ENCODE measurements around the gene GSK3B.

Gene GSK3B

DNA sequence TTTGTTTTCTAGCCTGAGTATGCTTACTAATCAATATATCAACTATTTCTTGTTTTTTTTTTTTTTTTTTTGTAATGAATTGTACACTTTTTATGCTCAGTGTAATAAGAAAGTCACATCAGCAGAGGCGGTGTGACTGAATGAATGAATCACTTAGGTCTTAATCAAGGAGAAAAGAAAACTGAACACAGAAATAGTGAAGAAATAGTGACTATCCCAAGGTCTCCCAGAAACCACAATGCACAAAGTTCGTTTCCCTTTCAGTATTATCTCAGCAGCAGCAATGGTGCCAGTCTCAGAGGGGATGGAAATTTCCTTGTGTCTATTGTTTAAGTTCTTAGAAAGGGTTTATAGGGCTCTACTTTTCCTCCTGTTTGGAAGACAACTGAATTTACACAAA is 231.6 kb downstream of the GSK3B start:
- DNase-seq, result no peak
- TF ChIP-seq GATA1 (IDR thresholded peaks at IDR 0.05; ENCODE audit: low read depth, low read length), result no peak
- TF ChIP-seq POLR2A (IDR thresholded peaks at IDR 0.05; ENCODE audit: low read length), result no peak

GRCh38 chr3:119861681-119862080 is 232.6 kb downstream of the GSK3B start:
- no peak for DNase-seq
- TF ChIP-seq GATA1 (IDR thresholded peaks at IDR 0.05; ENCODE audit: low read depth, low read length), result no peak
- TF ChIP-seq POLR2A (IDR thresholded peaks at IDR 0.05; ENCODE audit: low read length), result no peak

DNA sequence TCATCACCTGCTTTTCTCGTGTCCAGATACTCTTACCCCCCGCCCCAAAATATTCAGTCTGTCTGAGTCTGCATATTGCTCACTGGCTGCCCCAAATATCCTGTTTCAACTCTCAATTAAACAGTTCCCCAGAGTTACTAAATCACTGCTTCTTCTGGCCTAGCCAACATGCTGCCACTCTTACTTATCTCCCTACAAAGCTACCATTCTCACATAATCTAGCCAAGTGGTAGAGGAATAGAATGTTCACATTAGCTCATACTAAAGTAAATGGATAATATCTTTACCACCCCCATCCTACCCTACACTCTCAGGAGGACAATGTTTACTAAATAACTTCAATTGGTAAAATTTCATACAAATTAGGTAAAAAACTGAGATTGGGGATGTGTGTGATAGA is 234.5 kb downstream of the GSK3B start:
- no peak for TF ChIP-seq POLR2A (IDR thresholded peaks at IDR 0.05; ENCODE audit: low read length)
- TF ChIP-seq GATA1 (IDR thresholded peaks at IDR 0.05; ENCODE audit: low read depth, low read length), result no peak

DNA sequence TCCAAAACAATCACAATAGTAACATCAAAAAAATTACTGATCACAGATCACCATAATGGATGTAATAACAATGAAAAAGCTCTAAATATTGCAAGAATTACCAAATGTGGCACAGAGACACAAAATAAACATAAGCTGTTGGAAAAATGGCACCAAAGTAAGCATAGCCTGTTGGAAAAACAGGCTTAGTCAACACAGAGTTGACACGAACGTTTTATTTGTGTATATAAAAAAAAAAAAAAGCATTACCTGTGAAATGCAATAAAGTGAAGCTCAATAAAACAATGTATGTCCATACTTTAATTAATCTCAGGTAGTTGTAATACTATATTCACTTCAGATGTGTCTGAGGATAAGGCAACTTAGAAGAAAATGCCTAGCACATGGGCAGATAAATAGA is 235.3 kb downstream of the GSK3B start:
- no peak for DNase-seq
- no peak for TF ChIP-seq POLR2A (IDR thresholded peaks at IDR 0.05; ENCODE audit: low read length)
- TF ChIP-seq GATA1 (IDR thresholded peaks at IDR 0.05; ENCODE audit: low read depth, low read length), result no peak

More for the DNA sequence above, 234.5 kb downstream of the GSK3B start:
- DNase-seq, result no peak

GRCh38 chr3:119856695-119857094 is 237.6 kb downstream of the GSK3B start:
- no peak for TF ChIP-seq GATA1 (IDR thresholded peaks at IDR 0.05; ENCODE audit: low read depth, low read length)
- no peak for TF ChIP-seq POLR2A (IDR thresholded peaks at IDR 0.05; ENCODE audit: low read length)
- DNase-seq, result no peak

DNA sequence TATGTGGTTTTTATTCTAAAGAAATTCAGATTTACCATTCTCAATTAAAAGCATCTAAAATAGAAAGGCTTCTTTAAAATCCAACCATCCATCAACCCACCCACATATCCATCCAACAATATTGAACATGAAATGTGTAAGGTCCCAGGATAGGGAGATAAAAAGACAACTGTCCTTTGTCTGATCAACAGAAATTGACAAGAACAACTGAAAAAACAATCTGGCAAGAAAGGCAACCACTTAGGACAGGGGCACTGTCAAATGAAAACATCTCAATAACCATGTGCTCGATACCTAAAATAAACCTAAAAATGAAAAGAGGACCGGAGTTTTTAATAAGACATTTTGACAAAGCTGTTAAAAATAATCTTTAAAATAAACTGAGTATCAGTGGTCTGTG is 245.1 kb downstream of the GSK3B start:
- TF ChIP-seq POLR2A (IDR thresholded peaks at IDR 0.05; ENCODE audit: low read length), result no peak
- no peak for TF ChIP-seq GATA1 (IDR thresholded peaks at IDR 0.05; ENCODE audit: low read depth, low read length)
- no peak for DNase-seq

- no peak for DNase-seq
- TF ChIP-seq GATA1 (IDR thresholded peaks at IDR 0.05; ENCODE audit: low read depth, low read length) (no peak), POLR2A (IDR thresholded peaks at IDR 0.05; ENCODE audit: low read length) (no peak)
Observed at GRCh38 chr3:119841808-119842471, 252.3 kb downstream of the GSK3B start.

- TF ChIP-seq POLR2A (IDR thresholded peaks at IDR 0.05; ENCODE audit: low read length) (no peak), GATA1 (IDR thresholded peaks at IDR 0.05; ENCODE audit: low read depth, low read length) (no peak)
- DNase-seq, result no peak
Observed at GRCh38 chr3:119835556-119835955, 258.7 kb downstream of the GSK3B start.

- no peak for DNase-seq
- TF ChIP-seq POLR2A (IDR thresholded peaks at IDR 0.05; ENCODE audit: low read length) (no peak), GATA1 (IDR thresholded peaks at IDR 0.05; ENCODE audit: low read depth, low read length) (no peak)
Observed at GRCh38 chr3:119834754-119835370, 259.4 kb downstream of the GSK3B start.

DNA sequence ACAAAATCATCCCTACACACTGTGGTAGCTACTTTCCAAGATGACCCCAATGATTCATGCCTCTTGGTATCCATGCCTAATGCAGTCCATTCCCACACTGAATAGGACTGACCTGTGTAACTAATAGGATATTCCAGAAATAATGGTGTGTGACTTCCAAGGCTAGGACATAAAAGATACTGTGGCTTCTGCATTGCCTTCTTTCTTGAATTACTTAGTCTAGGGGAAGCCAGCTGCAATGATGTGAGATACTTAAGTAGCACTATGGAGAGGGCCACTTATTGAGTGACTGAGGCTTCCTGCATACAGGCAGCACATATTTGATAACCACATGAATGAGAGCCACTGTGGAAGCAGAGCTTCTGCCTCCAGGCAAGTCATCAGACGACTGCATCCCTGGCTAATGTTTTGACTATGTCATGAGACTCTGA is 262.3 kb downstream of the GSK3B start:
- no peak for DNase-seq
- TF ChIP-seq GATA1 (IDR thresholded peaks at IDR 0.05; ENCODE audit: low read depth, low read length) (no peak), POLR2A (IDR thresholded peaks at IDR 0.05; ENCODE audit: low read length) (no peak)

DNA sequence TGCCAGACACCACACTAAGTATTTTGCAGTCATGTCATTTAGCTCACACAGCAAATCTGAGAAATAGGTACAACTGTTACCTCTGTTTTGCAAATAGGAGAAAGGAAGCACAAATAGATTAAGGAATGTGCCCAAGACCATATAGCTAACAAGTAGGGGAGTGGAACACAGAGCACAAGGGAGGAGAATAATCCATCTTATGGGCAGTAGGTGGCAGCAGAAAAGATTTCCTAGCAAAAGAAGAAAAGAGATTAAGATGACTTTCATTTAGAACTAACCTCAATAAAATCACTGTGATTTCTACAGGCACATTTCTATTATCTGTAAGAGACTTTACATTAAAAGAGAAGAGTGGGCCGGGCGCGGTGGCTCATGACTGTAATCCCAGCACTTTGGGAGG is 263.2 kb downstream of the GSK3B start:
- DNase-seq, result peak in 1 of 2 experiments; percentile 3
- TF ChIP-seq GATA1 (IDR thresholded peaks at IDR 0.05; ENCODE audit: low read depth, low read length), result no peak
- TF ChIP-seq POLR2A (IDR thresholded peaks at IDR 0.05; ENCODE audit: low read length), result no peak

DNA sequence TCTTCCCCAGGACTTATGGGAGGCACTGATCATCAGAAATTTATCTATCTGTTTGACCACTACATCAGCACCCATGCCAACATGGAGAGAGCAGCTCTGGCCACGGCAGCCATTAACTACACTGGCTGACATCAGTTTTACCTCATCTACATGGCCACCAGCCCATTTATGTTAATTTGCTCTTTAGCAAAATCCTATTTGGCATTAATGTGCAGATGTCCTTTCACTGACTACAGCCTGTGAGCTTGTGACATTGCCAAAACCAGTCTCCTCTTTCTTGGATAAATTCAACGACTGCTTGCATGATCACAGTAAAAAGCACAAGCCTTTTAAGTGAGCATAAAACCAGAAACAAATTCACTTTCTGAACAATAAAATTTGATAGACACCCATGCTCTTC is 264.8 kb downstream of the GSK3B start:
- TF ChIP-seq POLR2A (IDR thresholded peaks at IDR 0.05; ENCODE audit: low read length), result no peak
- no peak for TF ChIP-seq GATA1 (IDR thresholded peaks at IDR 0.05; ENCODE audit: low read depth, low read length)
- DNase-seq, result no peak

DNA sequence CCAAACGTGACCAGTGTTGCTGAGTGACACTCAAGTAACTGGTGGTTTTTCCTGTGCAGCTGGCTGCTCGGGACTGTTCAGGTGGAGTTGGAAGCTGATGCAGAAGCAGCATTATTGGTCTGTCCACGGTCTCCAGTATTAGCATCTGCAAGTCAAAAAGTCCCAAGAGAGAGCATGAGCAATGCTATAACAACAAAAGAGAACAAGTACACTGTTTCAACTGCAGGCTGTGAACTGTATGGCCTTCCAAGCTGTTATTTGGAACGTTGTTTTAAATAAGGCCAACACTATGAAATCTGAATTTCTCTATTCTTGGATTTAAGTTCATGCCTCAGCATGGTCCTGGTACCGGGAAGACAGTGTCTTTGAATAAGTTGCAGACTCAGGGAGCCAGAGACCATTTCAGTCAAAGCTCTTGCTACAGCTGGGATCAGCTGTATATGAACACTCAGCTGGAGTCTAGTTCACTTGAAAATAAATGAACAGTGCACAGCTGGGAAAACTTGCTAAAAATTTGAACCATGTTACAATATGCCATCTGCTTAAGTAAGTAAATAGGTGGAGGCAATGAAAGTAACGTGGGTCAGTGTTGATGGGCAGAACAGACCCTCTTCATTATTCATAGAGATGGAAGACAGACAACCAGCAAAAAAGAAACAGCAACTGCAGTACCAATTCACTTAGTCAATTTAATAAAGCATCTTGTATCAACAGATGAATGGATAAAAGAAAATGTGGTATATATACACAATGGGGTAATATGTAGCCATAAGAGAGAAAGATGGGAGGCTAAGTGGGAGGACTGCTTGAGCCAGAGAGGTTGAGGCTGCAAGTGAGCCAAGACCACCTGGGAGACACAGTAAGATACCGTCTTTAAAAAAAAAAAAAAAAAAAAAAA is 267.3 kb downstream of the GSK3B start:
- no peak for DNase-seq
- TF ChIP-seq GATA1 (IDR thresholded peaks at IDR 0.05; ENCODE audit: low read depth, low read length) (no peak), POLR2A (IDR thresholded peaks at IDR 0.05; ENCODE audit: low read length) (no peak)

DNA sequence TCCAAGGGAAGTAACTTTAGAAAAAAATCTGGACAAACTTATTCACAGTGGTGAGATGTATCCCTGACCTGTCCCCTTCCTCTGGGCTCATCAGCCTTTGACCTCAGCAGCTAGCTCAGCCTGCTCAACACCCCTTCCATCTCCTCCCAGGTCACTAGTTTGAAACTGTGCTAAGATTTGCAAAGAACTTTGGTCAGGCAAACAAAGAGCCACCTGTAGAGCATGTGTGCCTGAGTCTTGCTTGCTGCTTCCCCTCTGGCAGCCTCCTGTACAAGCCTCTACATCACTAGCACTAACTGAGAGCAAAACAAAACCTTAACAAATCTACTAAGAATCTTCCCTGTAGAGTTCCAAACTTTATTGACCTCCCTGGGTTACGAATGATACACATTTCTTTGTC is 268.4 kb downstream of the GSK3B start:
- no peak for DNase-seq
- TF ChIP-seq GATA1 (IDR thresholded peaks at IDR 0.05; ENCODE audit: low read depth, low read length) (no peak), POLR2A (IDR thresholded peaks at IDR 0.05; ENCODE audit: low read length) (no peak)

All from erythroblast (primary cell).